ENCODE measurements around the gene RAET1G.
"Not testable (repeated sequence)": the region's sequence is repeated elsewhere in the genome, so short reads cannot be mapped to it uniquely, and the experiment has no call there.

RAET1G gene

DNA sequence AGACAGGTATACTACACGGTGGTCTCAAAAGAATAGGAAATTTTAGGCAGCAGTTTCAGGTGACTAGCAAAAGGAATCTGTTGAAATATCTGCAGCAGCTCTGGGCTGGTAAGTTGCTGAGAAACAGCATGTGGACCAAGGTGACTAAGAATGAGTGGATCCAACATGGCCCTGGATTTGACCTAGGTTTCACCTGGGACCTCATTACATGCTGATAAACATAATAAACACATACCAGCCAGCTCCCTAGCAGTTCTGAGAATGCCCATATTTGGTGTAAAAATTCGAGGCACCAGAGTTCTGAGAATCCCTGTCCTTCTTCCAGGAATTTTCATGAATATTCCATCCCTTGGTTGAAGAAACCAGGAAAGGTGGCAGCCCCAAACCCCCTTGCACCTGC is 30.5 kb upstream of the RAET1G start:
- not testable (repeated sequence) for DNase-seq

DNA sequence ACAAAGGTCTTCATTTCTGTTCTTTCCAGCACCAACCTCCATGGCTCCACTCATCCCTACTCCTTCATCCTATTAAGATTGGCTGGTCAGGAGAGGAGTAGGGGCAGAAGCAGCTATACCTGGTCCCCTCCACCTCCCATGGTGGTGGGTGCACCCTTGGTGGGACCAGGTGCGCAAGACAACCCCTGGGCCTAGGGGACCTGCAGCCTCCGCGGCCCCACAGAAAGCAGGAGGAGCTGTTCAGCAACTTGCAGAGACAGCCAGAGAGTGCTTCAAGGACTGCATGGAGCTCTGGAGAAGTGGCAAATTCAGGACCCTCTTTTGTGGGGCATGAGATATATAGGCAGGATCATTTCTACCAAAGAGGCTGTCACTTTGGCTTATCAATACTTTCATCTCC is 28.7 kb upstream of the RAET1G start:
- DNase-seq: no peak

DNA sequence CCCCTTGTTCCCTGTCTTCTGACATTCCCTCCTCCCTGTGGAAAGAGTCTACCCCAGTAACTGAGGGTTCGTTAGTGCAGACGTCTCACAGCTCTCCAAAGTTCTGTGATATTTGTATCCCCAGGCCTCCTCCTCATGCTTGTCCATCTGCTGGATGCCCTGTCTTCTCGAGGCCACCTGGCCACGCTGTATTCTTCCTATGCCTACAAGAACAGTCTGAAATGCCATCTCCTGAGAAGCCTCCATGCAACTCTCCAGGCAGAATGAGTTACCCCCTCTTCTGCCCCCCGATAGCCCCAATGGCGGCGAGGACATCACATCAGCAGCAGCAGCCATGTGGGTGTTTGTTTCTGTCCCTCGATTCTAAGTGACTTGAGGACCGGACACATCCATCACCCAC is 28.2 kb upstream of the RAET1G start:
- DNase-seq: no peak

DNA sequence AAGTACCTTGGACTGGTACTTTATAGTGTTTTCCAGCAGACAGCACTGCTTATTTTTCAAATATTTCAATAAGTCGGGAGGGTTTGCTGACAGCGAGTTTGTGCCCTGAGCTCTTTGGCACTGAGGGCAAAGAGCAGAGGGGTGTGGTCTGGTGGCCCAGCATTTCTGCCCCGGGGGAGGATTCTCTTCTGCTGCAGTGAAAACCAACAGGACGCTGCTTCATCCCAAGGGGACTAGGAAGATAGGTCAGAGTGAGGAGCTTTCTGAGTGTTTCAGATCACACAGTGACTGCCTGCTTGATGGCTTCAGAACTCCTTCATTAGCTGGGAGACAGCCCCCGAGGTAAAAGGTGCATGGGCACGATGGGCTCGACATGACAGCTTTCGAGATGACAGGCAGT is 27.5 kb upstream of the RAET1G start:
- no peak for DNase-seq

DNA sequence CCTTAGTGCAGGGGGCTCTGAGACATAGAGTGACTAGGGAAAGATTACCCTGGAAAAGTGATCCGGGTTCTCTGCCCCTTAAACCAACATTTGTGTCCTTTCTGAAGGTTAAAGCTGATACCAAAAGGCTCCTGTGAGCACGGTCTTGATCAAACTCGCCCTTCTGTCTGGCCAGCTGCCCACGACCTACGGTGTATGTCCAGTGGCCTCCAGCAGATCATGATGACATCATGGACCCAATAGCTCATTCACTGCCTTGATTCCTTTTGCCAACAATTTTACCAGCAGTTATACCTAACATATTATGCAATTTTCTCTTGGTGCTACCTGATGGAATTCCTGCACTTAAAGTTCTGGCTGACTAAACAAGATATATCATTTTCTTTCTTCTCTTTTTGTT is 25.7 kb upstream of the RAET1G start:
- no peak for DNase-seq

DNA sequence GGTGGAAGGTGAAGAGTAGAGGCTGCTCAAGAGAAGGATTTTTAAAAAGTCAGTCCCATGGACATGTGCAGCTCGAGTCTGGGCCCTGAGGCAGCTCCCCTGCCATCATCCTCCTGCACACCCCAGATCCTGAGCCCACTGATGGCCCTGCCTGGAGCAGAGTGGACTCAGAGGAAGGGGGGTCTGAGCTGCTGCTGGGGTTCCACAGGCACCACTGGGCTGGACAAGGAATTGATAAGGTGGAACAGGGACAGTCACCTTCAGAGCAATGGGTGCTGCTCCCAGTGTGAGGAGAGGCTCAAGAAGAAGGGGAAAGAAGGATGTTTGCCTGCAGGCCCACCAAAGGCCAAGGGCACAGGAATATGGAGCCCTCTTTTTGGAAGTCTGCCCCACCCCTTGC is 25.1 kb upstream of the RAET1G start:
- no peak for DNase-seq

DNA sequence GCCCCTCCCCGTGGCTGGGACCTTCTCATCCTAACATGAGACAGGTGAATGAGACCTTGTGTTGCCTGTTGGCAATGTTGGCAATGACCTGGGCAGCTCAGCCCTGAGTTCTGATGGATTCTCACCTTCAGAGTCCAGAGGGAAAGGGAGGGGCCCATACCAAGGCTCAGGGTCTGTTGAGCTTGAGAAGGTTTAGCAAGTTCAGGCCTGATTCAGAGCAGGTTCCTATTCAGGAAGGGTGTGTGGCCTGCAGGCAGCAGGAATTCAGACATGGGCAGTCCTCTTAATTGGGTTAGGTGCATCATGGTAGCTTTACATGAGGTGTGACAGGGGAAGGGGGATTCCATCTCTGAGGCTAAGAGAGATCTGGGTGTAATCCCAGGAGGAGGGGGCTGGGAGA is 24.6 kb upstream of the RAET1G start:
- DNase-seq: not testable (repeated sequence)

DNA sequence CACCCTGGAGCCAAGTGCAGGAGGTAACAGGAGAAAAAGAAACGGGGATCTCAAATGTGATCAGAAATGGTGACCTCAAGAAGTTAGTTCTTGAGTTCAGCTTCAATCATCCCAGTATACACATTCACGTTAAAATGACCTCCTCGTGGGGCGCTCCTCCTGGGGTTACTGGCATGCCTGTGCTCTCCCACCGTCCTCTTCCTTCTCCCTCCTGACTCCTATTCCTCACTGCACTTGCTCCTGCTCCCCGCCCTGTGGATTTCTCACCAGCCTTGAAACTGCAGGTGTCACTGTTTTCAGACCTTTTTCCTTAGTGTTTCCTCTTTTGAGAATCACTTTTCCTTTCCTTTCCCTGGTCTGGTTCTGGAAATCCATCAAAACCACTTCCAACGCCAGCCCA is 23.7 kb upstream of the RAET1G start:
- DNase-seq: not testable (repeated sequence)

DNA sequence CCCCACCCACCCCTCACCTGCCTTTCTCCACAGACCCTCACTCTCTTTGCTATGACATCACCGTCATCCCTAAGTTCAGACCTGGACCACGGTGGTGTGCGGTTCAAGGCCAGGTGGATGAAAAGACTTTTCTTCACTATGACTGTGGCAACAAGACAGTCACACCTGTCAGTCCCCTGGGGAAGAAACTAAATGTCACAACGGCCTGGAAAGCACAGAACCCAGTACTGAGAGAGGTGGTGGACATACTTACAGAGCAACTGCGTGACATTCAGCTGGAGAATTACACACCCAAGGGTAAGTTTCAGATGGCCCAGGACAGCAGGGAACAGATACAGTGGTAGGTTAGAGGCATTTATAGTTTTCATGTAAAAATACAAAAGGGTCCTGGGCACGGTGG is 22.4 kb upstream of the RAET1G start:
- DNase-seq: not testable (repeated sequence)

DNA sequence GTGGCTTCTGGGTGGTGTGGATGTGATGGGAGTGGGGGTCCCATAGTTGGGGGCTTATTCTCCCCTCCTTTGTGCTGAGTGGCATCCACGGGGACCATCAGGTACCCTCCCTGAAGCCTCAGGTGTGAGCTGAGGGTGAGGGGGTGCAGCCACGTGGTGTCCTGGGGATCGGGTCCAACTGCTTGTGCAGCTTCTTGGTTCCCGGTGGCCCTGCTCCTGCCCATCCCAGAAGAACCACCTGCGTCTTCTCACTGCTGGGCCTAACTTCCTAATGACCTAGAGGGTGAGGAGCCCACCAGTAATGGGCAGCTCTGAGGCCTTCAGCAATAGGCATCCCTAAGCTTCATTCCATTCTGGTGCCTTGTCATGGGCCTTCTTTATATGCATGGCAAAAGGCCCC is 20.4 kb upstream of the RAET1G start:
- peak; percentile 19 for DNase-seq

DNA sequence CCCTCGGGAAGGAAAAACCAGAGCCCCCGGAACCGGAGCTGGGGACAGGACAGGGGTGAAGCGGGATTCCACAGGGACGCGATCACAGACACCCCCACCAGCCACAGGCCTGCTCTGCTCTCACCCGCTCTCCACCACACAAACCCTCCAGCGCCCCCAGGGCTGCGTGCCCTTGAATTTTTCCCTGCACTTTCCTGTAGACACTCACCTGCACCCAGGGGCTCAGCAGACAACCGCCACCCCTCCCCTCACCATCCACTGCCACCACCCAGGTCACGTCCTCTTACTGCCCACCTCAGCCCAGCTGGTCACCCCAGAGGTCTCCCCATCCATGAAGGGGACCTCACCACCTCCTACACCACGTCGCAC is 19.5 kb upstream of the RAET1G start:
- DNase-seq: peak; percentile 32

DNA sequence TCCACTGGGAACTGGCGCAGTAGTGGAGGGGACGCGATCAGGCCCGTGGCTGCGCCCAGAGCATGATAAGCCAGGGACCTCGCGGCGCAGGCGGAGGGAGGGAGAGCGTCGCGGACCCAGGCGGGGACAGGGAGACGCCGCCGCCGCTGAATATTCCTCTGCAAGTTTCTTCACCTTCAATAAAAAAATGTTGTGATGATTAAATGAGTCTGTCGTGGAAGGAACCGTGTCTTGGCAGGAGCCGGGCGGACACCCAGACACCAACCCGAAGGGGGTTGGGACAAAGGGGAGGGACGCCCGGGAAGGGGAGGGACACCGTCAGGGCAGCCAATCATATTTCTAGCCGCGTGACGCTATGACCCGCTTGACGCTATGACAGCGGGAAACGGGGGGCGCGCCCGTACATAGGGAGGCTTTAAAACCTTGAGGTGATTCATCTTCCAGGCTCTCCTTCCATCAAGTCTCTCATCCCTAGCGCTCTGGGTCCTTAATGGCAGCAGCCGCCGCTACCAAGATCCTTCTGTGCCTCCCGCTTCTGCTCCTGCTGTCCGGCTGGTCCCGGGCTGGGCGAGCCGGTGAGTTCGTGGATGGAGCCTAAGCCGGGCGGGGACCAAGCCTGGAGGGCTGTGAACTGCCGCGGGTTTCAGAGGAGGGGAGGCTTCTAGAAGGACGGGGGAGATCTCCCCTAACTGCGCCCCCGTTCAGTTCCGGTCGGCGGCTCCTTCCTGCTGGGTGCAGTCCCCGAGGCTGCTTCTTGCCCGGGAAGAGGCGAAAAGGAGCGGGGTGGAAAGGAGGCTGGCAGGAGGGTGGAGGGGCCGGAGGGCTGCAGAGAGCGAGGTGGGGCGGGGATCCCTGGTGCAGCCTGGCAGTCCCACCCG is 18.9 kb upstream of the RAET1G start, which contains the start of gene ULBP2:
Gene ULBP2 (plus strand): TSS at position 432 of the 878 bp plus-strand sequence. CDS start 59 bp downstream, at position 491.
- DNase-seq: peak; percentile 92

DNA sequence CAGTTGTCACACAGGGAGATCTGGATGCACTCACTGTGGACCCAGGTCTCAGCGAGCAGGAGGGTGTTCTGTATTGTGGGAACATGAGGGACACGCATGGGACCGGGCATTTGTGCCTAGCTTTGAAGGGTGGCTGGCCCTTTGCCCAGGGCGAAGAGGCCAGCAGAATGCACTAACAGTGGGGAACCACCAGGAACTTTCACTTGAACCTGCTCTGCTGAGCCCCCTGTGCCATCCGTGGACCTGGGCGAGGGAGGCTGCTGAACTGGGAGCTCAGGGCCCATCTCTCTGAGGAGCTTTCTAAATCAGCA is 17.7 kb upstream of the RAET1G start:
- peak; percentile 22 for DNase-seq

DNA sequence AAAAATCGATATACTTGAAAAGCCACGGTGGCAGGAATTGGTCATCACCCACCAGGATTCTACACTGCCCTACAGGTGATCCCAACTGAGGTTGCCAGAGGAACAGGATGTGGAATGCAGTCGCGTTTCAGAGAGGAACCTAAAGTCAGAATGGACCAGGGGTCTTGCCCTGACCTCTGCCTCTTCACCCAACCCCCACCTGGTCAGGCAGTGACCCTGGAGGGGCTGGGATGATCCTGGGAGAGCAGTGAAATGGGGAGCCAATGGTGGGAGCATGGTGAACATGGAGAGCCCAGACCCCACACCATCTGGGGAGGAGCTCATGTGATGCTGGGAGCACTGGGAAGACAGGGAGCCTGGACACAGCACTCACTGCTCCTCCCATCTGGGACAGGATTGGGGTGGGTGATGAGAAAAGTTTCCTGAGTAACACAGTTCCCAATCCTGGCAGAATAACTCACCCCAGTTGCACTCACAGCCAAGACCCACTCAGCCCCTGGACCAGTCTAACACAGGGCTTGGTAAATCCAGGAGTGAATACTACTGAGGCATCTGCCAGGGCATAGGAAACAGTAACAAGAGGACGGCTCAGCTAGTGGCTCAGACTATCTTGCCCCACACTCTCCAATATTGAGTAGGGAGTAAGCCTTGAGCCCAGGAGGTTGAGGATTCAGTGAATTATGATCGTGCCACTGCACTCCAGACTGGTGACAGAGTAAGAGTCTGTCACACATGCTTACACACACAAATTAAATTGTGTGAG is 17.2 kb upstream of the RAET1G start:
- DNase-seq: peak; percentile 17

DNA sequence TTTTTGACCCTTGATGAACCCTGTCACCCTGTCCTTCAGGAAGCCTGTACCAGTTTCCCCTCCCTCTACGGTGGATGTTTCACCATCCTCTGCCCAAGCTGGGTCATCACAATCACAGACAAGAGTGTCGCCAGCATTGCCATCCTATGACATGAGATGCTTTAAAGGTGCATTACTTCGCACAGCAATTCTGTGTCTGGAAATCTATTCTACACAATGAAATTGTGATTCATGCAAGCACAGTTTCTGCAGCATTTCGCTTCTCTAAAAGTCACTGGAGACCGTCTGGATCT is 16.4 kb upstream of the RAET1G start:
- DNase-seq: peak; percentile 19

DNA sequence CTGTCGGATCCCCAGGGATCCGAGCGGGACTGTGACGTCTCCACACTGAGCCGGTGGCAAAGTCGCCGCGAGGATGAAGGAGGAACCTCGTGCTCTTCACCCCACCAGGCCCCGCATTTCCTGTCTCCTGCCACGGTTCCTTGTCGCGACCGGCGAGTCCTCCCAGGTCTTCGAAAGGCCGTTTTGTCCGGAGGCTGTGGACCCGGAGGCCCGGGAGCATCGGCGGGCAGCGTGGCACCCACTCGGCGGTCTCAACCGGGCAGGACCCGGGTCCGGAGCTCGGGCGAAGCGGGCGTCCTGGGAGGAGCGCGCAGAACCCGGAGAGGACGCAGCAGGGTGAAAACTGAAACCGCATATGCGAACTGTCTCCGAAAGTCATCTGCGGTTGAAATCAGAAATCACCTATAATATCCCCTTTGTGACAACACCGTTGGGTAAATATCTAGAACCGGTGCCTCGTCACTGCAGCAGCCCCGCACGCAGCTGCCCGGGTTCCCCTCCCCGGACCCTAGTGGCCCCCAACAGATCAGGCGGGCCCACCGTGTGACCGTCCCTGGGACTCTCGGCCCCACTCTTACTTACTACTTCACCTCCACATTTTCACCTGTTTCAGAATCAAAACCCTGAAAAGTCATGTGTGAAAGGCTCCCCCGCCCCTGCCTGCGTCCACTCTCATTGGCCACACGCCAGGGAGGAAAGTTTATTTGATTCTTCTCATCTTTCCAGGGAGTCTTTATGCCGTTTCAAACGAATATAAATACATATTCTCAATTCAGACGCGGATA is 15.8 kb upstream of the RAET1G start:
- peak; percentile 62 for DNase-seq

DNA sequence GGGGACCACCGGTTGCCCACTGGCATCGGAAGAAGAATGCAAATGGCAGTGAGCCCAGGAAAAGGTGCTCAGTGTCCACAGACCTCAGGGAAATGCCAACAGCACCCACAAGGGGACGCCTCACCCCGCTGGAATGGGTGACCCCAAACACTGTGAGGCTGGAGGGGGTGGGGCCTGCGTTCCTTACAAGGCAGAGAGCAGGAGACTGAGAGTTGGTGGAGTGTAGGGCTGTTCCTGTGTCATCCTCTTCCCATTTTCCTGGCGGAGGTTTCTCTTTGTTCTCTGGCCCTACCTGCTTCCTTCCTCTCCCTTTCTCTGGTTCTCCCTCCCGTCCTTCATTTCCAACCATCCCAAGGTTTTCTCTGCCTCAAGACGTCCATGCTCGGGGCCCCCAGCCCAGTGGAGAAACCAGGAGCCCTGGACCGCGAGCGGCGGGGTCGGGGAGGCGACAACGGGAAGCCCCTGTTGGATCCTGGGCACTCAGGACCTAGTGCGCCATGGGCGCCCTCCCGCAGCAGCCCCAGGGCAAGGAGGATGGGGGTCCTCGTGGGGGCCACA is 15.2 kb upstream of the RAET1G start:
- not testable (repeated sequence) for DNase-seq

DNA sequence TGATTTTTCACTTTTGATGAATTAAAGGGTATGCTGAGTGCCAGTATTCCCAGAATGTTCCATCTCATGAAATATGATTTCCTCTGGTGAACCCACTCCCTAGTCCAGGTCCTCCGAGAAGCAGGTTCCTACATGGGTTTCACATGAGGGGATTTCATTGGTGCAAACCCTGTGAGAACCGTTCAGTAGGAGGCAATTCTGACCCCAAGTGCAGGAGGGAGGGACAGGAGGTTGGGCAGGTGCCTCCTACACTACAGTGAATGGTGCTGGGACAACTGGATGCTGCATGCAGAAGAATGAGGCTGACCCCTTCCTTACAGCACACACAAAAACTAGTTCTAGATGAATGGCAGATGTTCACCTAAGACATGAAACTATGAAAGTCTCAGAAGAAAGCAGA is 13.8 kb upstream of the RAET1G start:
- peak; percentile 4 for DNase-seq

DNA sequence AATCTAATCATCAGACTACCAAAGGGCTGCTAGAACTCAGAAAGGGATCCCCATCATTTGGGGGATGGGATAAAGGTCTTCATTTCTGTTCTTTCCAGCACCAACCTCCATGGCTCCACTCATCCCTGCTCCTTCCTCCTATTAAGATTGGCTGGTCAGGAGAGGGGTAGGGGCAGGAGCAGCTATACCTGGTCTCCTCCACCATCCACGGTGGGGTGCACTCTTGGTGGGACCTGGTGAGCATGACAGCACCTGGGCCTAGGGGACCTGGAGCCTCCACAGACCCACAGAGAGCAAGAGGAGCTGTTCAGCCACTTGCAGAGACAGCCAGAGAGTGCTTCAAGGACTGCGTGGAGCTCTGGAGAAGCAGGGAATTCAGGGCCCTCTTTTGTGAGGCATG is 12.7 kb upstream of the RAET1G start:
- DNase-seq: peak; percentile 16

DNA sequence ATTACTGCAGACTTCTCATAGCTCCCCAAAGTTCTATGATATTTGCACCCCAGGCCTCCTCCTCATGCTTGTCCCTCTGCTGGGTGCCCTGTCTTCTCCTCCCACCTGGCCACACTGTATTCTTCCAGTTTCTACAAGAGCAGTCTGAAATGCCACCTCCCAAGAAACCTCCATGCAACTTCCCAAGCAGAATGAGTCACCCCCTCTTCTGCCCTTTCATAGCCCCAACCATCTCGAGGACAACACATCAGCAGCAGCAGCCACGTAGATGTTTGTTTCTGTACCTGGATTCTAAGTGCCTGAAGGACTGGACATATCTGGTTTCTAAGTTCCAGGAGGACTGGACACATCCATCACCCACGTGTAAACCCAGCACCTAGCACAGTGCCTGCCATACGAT is 12.3 kb upstream of the RAET1G start:
- DNase-seq: peak; percentile 14

DNA sequence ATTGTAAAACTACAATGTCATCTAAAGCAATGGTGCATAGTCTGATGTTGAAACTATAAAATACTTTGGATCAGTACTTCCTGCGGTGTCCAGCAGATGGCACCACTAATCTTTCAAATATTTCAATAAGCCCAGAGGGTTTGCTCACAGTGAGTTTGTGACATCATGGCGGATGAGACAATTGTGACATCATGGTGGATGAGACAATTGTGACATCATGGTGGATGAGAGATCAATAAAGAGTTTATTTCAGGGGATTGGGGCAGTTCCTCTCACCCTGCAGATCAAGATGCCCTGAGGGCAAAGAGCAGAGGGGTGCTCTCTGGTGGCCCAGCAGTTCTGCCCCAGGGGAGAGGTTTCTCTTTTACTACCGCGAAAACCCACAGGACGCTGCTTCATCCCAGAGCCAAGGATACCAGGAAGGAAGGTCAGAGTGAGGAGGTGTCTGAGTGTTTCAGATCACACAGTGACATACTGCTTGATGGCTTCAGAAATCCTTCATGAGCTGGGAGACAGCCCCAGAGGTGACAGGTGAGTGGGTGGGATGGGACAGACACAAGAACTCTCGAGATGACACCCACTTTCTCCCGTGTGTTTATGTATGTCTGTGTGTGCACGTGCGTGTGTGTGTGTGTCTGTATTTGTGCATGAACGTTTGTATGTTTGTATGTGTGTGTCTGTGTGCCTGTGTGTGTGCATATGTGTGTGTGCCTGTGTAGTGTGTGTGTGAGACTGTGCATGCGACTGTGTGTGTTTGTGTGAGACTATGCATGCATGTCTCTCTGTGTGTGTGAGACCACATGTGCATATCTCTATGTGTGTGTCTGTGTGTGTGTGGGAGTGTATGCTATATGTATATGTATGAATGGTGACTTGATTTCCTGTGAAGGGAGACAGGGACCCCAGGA is 11.6 kb upstream of the RAET1G start:
- peak; percentile 66 for DNase-seq

DNA sequence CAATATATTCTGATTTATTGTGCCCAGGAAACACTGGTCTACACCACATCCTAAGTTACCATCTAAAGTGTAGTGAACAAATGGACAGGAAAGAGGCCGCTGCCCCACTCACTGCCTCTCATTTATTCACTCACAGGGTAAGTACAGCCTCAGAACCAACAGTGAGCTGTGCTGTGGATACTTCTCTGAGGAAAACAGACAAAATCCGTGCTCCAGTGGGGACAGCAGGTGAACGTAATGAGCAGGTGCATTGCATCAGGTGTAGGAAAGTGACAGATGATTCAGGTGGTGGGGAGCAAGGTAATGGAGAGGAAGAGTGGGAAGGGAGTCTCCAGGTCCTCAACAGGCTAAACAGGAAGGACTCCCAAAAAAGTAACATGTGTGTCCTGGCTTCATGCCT is 10.5 kb upstream of the RAET1G start:
- DNase-seq: peak; percentile 14

Measured in activated T-cell treated with anti-CD3 and anti-CD28 coated beads, Interleukin-2, amount 50 U/mL, for 1 hour (primary cell).